ENCODE measurements around the gene OR2B6.
"Not testable (repeated sequence)": the region's sequence is repeated elsewhere in the genome, so short reads cannot be mapped to it uniquely, and the experiment has no call there.

OR2B6 gene

GRCh38 chr6:27956941-27957340 lies at the start of gene OR2B6:
Gene OR2B6, plus strand, starts transcription at chr6:27957241. Its CDS starts 0 bp downstream, at chr6:27957241.
- no peak for FAIRE-seq

- FAIRE-seq = no peak
Measured at GRCh38 chr6:27908017-27908416, 49.0 kb upstream of the OR2B6 start.

GRCh38 chr6:27911956-27912446 lies 45.0 kb upstream of the OR2B6 start, which contains the start of gene OR2B2:
Gene OR2B2, minus strand, starts transcription at chr6:27912396. Its CDS starts 77 bp downstream, at chr6:27912319.
- no peak for FAIRE-seq

GRCh38 chr6:27922949-27923348 lies 34.1 kb upstream of the OR2B6 start:
- no peak for FAIRE-seq

GRCh38 chr6:27924179-27924578 lies 32.9 kb upstream of the OR2B6 start:
- no peak for FAIRE-seq

- FAIRE-seq = not testable (repeated sequence)
Measured at GRCh38 chr6:27928041-27928440, 29.0 kb upstream of the OR2B6 start.

- not testable (repeated sequence) for FAIRE-seq
Measured at GRCh38 chr6:27929930-27930329, 27.1 kb upstream of the OR2B6 start.

- FAIRE-seq = no peak
Measured at GRCh38 chr6:27931209-27931608, 25.8 kb upstream of the OR2B6 start.

GRCh38 chr6:27940766-27941165 lies 16.3 kb upstream of the OR2B6 start:
- FAIRE-seq = no peak

GRCh38 chr6:27943072-27943471 lies 14.0 kb upstream of the OR2B6 start:
- FAIRE-seq = not testable (repeated sequence)

GRCh38 chr6:27948237-27948636 lies 8.8 kb upstream of the OR2B6 start:
- FAIRE-seq = no peak

- peak; percentile 27 for FAIRE-seq
Measured at GRCh38 chr6:27951040-27951439, 6.0 kb upstream of the OR2B6 start.

GRCh38 chr6:27957516-27957915 lies 475 bp downstream of the OR2B6 start:
- FAIRE-seq = no peak

- no peak for FAIRE-seq
Measured at GRCh38 chr6:27962506-27962905, 5.5 kb downstream of the OR2B6 start.

GRCh38 chr6:27966044-27966443 lies 9.0 kb downstream of the OR2B6 start:
- FAIRE-seq = no peak

GRCh38 chr6:27966816-27967426 lies 9.9 kb downstream of the OR2B6 start:
- FAIRE-seq = no peak

- no peak for FAIRE-seq
Measured at GRCh38 chr6:27970444-27970843, 13.4 kb downstream of the OR2B6 start.

GRCh38 chr6:27972750-27973149 lies 15.7 kb downstream of the OR2B6 start:
- FAIRE-seq = no peak

GRCh38 chr6:27977387-27977786 lies 20.3 kb downstream of the OR2B6 start:
- FAIRE-seq = no peak

GRCh38 chr6:27978705-27979104 lies 21.7 kb downstream of the OR2B6 start:
- FAIRE-seq = no peak

- no peak for FAIRE-seq
Measured at GRCh38 chr6:27980111-27980510, 23.1 kb downstream of the OR2B6 start.

GRCh38 chr6:27986928-27987725 lies 30.1 kb downstream of the OR2B6 start:
- FAIRE-seq = no peak

GRCh38 chr6:27994616-27995015 lies 37.6 kb downstream of the OR2B6 start:
- no peak for FAIRE-seq

- no peak for FAIRE-seq
Measured at GRCh38 chr6:28000351-28001045, 43.5 kb downstream of the OR2B6 start.
